ENCODE data around the gene TIGD3. TPM values are rescaled to one million over a fixed set of nuclear protein-coding genes. Genes with fewer than 3 reads are reported as not detected.

The TIGD3 gene
- total RNA-seq (2012; rRNA removed): under 0.01 TPM in 1 of 2 replicates, not detected in the other

DNA sequence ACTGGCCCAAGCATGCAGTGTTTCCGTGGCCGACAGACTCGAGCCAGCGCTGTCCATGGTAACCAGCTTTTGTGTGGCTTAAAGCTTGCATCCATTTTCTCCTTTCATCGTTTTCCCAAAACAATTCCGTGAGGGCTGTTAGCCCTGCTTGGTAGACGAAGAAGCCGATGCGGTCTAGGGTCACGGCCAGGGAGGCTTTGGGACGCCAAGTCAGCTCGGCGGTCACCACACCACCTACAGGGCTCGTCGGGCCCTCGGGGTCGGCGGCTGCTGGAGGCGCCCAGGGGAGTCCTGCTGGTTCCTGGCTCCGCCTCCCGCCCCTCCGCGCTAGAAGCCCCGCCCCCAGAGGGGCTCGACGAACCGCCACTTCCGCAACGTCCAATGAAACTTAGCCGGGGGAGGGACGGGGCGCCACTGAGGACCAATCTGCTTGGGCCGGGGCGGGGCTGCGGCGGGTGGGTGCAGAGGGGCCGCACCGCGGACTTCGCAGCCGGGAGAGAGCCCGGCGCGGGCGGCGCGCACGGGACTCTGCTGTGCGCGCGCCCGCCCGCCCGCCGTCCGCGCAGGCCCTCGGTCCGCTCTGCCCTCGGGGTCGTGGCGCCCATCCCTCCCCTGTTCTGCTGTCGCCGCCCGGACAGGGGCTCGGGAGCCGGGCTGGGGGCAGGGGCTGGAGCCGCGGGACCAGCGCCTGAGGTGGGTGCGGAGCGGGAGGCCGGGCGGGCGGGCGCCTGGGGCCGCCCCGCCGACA, at the start of gene TIGD3:
Gene TIGD3 (plus strand): TSS at position 487 of the 748 bp plus-strand sequence. CDS start 1,058 bp downstream, outside the sequence.
- H3K4me3 ChIP-seq (ENCODE audit: low read length): peak within 1 kb of the TSS; percentile 81
- H3K9me3 ChIP-seq (replicated peaks; ENCODE audit: low read length): no peaks in the 10 kb centered on the region
- H3K27me3 ChIP-seq (ENCODE audit: control insufficient read depth, insufficient read depth, low read length): peaks cover 31% of the 10 kb centered on the region
- H3K9ac ChIP-seq (ENCODE audit: low read depth, low read length): peak within 1 kb of the TSS; percentile 46
- peak within 1 kb of the TSS; percentile 99 for H3K4me2 ChIP-seq (ENCODE audit: low read length)
- H3K36me3 ChIP-seq (ENCODE audit: insufficient read depth, low read length): peaks cover 33% of the 10 kb centered on the region
- H3K4me1 ChIP-seq (ENCODE audit: control insufficient read depth, insufficient read depth, low read length): peaks cover 22% of the 10 kb centered on the region

GRCh38 chr11:65305501-65306268, 48.9 kb upstream of the TIGD3 start:
- no peaks in the 10 kb centered on the region for H3K9me3 ChIP-seq (replicated peaks; ENCODE audit: low read length)
- H3K27me3 ChIP-seq (ENCODE audit: control insufficient read depth, insufficient read depth, low read length): no peaks in the 10 kb centered on the region
- no peak overlapping the region for H3K4me2 ChIP-seq (ENCODE audit: low read length)
- peaks cover 38% of the 10 kb centered on the region for H3K4me1 ChIP-seq (ENCODE audit: control insufficient read depth, insufficient read depth, low read length)
- H3K4me3 ChIP-seq (ENCODE audit: low read length): no peak overlapping the region
- no peaks in the 10 kb centered on the region for H3K36me3 ChIP-seq (ENCODE audit: insufficient read depth, low read length)
- no peak overlapping the region for H3K9ac ChIP-seq (ENCODE audit: low read depth, low read length)

GRCh38 chr11:65307298-65308229, 47.0 kb upstream of the TIGD3 start:
- peaks cover 32% of the 10 kb centered on the region for H3K4me1 ChIP-seq (ENCODE audit: control insufficient read depth, insufficient read depth, low read length)
- no peak overlapping the region for H3K4me3 ChIP-seq (ENCODE audit: low read length)
- no peak overlapping the region for H3K9ac ChIP-seq (ENCODE audit: low read depth, low read length)
- no peaks in the 10 kb centered on the region for H3K9me3 ChIP-seq (replicated peaks; ENCODE audit: low read length)
- no peaks in the 10 kb centered on the region for H3K36me3 ChIP-seq (ENCODE audit: insufficient read depth, low read length)
- H3K27me3 ChIP-seq (ENCODE audit: control insufficient read depth, insufficient read depth, low read length): no peaks in the 10 kb centered on the region
- no peak overlapping the region for H3K4me2 ChIP-seq (ENCODE audit: low read length)

DNA sequence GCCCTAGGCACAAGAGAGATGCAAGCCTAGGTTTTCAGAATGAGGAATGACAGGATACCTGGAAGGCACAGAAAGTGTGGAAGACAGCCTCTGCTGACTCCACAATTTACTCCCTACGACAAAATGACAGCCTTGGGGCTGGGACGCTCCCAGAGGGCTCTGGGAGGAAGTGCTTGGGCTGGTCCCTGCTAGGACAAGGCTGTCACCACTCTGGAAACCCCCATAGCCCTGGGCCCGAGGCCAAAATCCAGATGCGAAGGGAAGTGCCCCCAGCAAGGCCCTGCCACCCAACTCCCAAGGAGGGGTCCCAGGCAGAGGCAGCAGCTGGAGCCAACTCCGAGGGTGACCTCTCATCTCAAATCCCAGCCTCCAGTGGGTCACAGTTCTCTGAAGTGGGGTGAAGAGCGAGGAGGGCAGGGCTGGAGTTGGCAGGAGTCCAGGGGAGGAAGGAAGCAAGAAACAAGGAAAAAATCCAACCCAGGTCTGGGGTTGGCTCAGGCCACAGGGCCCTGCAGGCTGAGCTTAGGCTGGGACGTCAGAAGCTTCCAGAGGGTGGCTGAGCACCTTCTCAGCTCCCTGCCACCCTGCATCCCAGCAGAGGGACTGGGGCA, 46.2 kb upstream of the TIGD3 start:
- H3K4me2 ChIP-seq (ENCODE audit: low read length): no peak overlapping the region
- no peaks in the 10 kb centered on the region for H3K27me3 ChIP-seq (ENCODE audit: control insufficient read depth, insufficient read depth, low read length)
- H3K4me3 ChIP-seq (ENCODE audit: low read length): no peak overlapping the region
- H3K9ac ChIP-seq (ENCODE audit: low read depth, low read length): no peak overlapping the region
- no peaks in the 10 kb centered on the region for H3K9me3 ChIP-seq (replicated peaks; ENCODE audit: low read length)
- H3K36me3 ChIP-seq (ENCODE audit: insufficient read depth, low read length): no peaks in the 10 kb centered on the region
- H3K4me1 ChIP-seq (ENCODE audit: control insufficient read depth, insufficient read depth, low read length): peaks cover 34% of the 10 kb centered on the region

DNA sequence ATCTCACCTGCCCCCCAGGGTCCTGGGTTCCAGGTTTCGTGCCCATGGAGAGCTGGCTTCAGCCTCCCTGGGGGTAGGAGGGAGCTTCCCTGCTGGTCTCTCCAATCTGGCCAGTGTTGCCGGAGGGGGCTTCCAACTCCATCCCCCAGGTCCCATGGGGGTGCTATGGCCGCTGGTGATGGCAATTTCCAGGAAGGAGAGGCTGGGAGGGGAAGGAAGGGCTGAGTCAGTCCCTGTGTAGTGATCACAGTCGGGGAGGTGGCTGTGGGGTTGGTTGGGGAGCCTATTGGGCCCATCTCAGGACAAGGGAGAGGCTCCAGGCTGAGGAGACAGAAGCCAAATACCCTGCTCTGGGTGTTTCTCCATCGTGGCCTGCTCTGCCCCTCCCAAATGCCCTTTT, 45.5 kb upstream of the TIGD3 start:
- Histone ChIP-seq H3K9me3 (replicated peaks; ENCODE audit: low read length) (no peaks in the 10 kb centered on the region), H3K27me3 (ENCODE audit: control insufficient read depth, insufficient read depth, low read length) (no peaks in the 10 kb centered on the region), H3K9ac (ENCODE audit: low read depth, low read length) (no peak overlapping the region), H3K4me3 (ENCODE audit: low read length) (no peak overlapping the region), H3K4me1 (ENCODE audit: control insufficient read depth, insufficient read depth, low read length) (peaks cover 40% of the 10 kb centered on the region), H3K4me2 (ENCODE audit: low read length) (no peak overlapping the region), H3K36me3 (ENCODE audit: insufficient read depth, low read length) (no peaks in the 10 kb centered on the region)

DNA sequence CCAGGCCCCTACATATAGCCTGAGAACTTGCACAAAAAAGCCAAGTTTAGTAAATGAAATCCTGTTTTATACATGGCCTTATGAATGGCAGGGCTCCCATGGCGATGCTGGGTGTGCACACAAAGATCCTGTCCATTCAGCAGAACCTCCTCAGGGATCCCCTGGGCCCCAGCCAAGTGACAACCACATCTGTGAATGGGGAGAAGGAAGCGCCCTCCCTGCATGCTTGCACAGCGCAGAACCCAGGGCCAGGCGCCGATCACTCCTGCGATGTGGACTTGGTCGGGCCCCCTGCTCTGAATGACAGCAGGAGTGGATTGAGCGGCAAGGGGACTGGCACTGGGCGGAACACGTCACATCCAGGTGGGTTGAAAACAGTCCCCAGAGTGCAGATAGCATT, 44.3 kb upstream of the TIGD3 start:
- Histone ChIP-seq H3K4me1 (ENCODE audit: control insufficient read depth, insufficient read depth, low read length) (peaks cover 44% of the 10 kb centered on the region), H3K9me3 (replicated peaks; ENCODE audit: low read length) (no peaks in the 10 kb centered on the region), H3K36me3 (ENCODE audit: insufficient read depth, low read length) (no peaks in the 10 kb centered on the region), H3K4me3 (ENCODE audit: low read length) (no peak overlapping the region), H3K27me3 (ENCODE audit: control insufficient read depth, insufficient read depth, low read length) (no peaks in the 10 kb centered on the region), H3K4me2 (ENCODE audit: low read length) (peak overlapping the region; percentile 43), H3K9ac (ENCODE audit: low read depth, low read length) (peak overlapping the region; percentile 21)

DNA sequence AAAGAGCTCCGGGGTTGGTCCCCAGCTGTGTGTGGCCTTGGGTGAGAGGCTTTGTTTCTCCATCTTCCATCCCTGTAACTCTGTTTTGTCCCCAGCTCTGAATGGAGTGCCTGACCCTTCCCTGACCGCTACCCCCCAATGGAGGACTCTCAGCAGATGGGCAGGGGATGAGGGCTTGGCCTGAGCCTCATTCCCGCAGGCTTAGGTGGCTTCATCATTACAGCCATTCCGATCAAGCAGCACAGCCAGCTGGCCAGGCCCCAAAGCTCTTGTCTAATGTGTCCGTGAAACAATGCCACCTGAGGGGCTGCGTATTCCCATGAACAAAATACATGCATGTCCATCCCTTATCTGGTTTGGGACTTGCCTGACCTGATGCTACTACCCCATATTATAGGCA, 43.8 kb upstream of the TIGD3 start:
- H3K4me3 ChIP-seq (ENCODE audit: low read length): no peak overlapping the region

DNA sequence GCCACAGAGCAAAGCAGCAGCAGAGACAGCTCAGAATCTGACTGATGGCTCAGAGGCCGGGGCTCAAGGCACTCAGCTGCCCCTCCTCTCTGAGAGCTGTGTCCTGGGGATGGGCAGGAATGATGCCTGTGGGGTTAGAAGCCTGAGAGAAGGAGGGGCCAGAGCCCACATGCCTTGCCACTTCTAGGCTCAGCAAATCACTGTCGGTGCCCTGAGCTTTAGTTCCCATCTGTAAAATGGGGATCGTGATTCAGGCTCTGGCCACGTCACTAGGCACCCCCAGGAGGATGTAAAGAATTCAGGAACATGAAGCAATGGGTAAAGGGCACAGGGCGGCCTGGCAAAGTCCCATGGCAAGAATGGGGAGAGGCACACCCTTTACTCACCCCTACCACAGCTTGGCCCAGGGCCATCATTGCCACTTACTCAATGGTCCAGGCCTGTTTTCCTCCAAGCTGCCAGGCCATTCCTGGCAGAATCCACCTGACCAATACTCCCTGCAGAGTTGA, 43.3 kb upstream of the TIGD3 start:
- H3K9me3 ChIP-seq (replicated peaks; ENCODE audit: low read length): no peaks in the 10 kb centered on the region
- H3K4me1 ChIP-seq (ENCODE audit: control insufficient read depth, insufficient read depth, low read length): peaks cover 48% of the 10 kb centered on the region
- no peak overlapping the region for H3K4me3 ChIP-seq (ENCODE audit: low read length)

More for the DNA sequence above, 43.8 kb upstream of the TIGD3 start:
- peak overlapping the region; percentile 43 for H3K4me2 ChIP-seq (ENCODE audit: low read length)
- no peaks in the 10 kb centered on the region for H3K27me3 ChIP-seq (ENCODE audit: control insufficient read depth, insufficient read depth, low read length)
- no peaks in the 10 kb centered on the region for H3K36me3 ChIP-seq (ENCODE audit: insufficient read depth, low read length)
- H3K9me3 ChIP-seq (replicated peaks; ENCODE audit: low read length): no peaks in the 10 kb centered on the region
- peak overlapping the region; percentile 21 for H3K9ac ChIP-seq (ENCODE audit: low read depth, low read length)
- peaks cover 44% of the 10 kb centered on the region for H3K4me1 ChIP-seq (ENCODE audit: control insufficient read depth, insufficient read depth, low read length)

GRCh38 chr11:65314501-65315203, 39.9 kb upstream of the TIGD3 start, which contains the start of gene CDC42EP2:
Gene CDC42EP2, plus strand, starts transcription at chr11:65314866. Its CDS starts 6,033 bp downstream, at chr11:65320899.
- Histone ChIP-seq H3K4me2 (ENCODE audit: low read length) (peak within 1 kb of the TSS; percentile 90), H3K4me1 (ENCODE audit: control insufficient read depth, insufficient read depth, low read length) (peaks cover 53% of the 10 kb centered on the region), H3K36me3 (ENCODE audit: insufficient read depth, low read length) (peaks cover 4% of the 10 kb centered on the region), H3K27me3 (ENCODE audit: control insufficient read depth, insufficient read depth, low read length) (no peaks in the 10 kb centered on the region), H3K4me3 (ENCODE audit: low read length) (peak within 1 kb of the TSS; percentile 94), H3K9me3 (replicated peaks; ENCODE audit: low read length) (no peaks in the 10 kb centered on the region), H3K9ac (ENCODE audit: low read depth, low read length) (peak within 1 kb of the TSS; percentile 91)

More for the DNA sequence above, 43.3 kb upstream of the TIGD3 start:
- H3K27me3 ChIP-seq (ENCODE audit: control insufficient read depth, insufficient read depth, low read length): no peaks in the 10 kb centered on the region
- H3K4me2 ChIP-seq (ENCODE audit: low read length): peak overlapping the region; percentile 43
- no peaks in the 10 kb centered on the region for H3K36me3 ChIP-seq (ENCODE audit: insufficient read depth, low read length)
- H3K9ac ChIP-seq (ENCODE audit: low read depth, low read length): peak overlapping the region; percentile 21

DNA sequence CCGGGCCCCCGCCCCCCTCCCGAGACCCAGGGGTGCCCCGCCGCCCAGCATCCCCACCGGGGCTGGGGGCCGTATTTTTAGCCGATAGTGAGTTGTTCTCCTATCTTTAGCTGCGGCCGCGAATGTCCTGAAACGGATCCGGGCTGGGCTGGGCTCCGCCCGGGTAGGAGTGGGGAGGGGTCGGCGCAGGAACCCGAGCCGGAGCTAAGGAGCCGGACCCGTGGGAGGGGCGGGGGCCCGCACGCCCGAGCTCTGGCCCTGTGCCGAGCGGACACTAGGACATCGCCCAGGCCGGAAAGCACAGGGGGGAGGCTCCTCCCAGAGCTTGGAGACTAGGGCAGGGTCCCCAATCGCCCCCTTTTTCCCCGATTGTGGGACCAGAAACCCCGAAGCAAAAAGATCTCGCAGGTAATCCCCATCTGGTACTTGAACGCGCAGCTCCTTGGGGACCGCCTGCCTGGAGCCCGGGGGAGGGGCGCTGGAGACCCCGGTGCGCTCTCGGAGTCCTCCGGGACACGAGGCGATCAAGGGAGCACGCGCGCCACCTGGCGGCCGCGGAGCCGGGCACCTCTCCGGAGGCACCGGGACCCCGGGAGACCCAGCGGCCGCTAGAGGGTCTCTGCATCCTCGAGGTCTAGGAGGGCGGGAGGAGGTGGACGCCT, 39.2 kb upstream of the TIGD3 start:
- H3K4me1 ChIP-seq (ENCODE audit: control insufficient read depth, insufficient read depth, low read length): peaks cover 48% of the 10 kb centered on the region
- H3K4me3 ChIP-seq (ENCODE audit: low read length): peak overlapping the region; percentile 94
- no peaks in the 10 kb centered on the region for H3K9me3 ChIP-seq (replicated peaks; ENCODE audit: low read length)
- peak overlapping the region; percentile 90 for H3K4me2 ChIP-seq (ENCODE audit: low read length)
- peaks cover 9% of the 10 kb centered on the region for H3K36me3 ChIP-seq (ENCODE audit: insufficient read depth, low read length)
- H3K9ac ChIP-seq (ENCODE audit: low read depth, low read length): peak overlapping the region; percentile 91
- H3K27me3 ChIP-seq (ENCODE audit: control insufficient read depth, insufficient read depth, low read length): no peaks in the 10 kb centered on the region
